ENCODE measurements around the gene MRPL42.
A peak's percentile ranks its signal among the peaks of the same experiment; 100 is the strongest.

Gene MRPL42

DNA sequence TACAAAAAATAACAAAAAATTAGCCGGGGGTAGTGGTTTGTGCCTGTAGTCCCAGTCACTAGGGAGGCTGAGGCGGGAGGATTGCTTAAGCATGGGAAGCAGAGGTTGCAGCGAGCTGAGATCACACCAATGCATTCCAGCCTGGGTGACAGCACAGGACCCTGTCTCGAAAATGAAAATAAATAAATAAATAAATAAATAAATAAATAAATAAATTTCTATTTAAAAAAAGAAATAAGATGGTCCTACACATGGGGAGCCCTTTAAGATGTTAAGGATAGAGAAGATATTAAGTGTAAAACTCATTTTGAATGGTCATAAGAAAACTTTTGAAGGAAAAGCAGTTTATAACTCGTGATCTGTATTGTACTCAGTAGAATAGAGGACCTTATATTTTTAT is 8.2 kb upstream of the MRPL42 start:
- DNase-seq (ENCODE audit: low read depth): no peak
- TF ChIP-seq, protein P1, sequence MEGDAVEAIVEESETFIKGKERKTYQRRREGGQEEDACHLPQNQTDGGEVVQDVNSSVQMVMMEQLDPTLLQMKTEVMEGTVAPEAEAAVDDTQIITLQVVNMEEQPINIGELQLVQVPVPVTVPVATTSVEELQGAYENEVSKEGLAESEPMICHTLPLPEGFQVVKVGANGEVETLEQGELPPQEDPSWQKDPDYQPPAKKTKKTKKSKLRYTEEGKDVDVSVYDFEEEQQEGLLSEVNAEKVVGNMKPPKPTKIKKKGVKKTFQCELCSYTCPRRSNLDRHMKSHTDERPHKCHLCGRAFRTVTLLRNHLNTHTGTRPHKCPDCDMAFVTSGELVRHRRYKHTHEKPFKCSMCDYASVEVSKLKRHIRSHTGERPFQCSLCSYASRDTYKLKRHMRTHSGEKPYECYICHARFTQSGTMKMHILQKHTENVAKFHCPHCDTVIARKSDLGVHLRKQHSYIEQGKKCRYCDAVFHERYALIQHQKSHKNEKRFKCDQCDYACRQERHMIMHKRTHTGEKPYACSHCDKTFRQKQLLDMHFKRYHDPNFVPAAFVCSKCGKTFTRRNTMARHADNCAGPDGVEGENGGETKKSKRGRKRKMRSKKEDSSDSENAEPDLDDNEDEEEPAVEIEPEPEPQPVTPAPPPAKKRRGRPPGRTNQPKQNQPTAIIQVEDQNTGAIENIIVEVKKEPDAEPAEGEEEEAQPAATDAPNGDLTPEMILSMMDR (IDR thresholded peaks at IDR 0.05; ENCODE audit: insufficient read depth, low read depth, low read length, missing control alignments): no peak
- H3K4me3 ChIP-seq (ENCODE audit: low read length): no peak overlapping the region

DNA sequence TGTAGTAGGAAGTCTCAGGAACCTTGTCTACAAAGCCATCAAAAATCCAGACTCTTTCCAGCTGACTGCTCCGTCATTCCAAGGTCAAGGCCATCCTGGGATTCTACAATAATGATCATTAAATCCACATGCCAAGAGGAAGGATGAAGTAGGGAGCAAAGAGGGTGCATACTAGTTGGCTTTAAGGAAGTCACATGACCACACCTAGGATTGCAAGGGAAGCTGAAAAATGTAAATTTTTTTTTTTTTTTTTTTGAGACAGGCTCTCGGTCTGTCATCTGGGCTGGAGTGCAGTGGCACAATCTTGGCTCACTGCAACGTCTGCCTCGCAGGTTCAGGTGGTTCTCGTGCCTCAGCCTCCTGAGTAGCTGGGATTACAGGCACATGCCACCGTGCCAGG is 7.3 kb upstream of the MRPL42 start:
- H3K4me3 ChIP-seq (ENCODE audit: low read length): no peak overlapping the region
- no peak for DNase-seq (ENCODE audit: low read depth)
- TF ChIP-seq, protein P1 (IDR thresholded peaks at IDR 0.05; ENCODE audit: insufficient read depth, low read depth, low read length, missing control alignments): no peak

DNA sequence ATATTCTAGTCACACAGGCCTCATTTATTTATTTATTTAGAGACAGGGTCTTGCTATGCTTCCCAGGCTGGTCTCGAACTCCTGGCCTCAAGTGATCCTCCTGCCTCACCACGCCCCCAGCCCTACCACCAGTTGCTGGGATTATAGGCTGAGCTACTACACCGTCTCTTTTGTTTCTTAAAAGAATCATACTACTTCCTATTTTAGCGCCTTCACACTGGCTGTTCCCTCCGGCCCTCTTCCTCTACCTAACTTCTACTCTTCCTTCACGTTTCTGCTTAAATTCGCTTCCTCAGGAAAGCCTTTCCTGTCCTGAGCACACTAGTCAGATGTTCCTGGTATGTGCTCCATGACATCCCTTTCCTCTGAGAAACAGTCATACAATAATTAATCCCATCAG is 6.4 kb upstream of the MRPL42 start:
- no peak overlapping the region for H3K4me3 ChIP-seq (ENCODE audit: low read length)
- no peak for DNase-seq (ENCODE audit: low read depth)
- TF ChIP-seq, protein P1 (IDR thresholded peaks at IDR 0.05; ENCODE audit: insufficient read depth, low read depth, low read length, missing control alignments): no peak

DNA sequence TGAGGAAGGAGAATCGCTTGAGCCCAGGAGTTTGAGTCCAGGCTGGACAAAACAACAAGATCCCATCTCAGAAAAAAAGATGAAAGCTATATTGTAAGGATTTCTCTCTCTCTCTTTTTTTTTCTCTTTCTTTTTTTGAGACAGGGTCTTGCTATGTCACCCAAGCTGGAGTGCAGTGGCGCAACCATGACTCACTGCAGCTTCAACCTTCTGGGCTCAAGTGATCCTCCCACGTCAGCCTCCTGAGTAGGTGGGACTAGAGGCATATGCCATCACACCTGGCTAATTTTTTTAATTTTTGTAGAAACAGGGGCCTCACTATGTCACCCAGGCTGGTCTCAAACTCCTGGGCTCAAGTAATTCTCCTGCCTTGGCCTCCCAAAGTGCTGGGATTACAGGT is 5.8 kb upstream of the MRPL42 start:
- DNase-seq (ENCODE audit: low read depth): peak; percentile 65
- TF ChIP-seq, protein P1 (IDR thresholded peaks at IDR 0.05; ENCODE audit: insufficient read depth, low read depth, low read length, missing control alignments): no peak
- H3K4me3 ChIP-seq (ENCODE audit: low read length): no peak overlapping the region

DNA sequence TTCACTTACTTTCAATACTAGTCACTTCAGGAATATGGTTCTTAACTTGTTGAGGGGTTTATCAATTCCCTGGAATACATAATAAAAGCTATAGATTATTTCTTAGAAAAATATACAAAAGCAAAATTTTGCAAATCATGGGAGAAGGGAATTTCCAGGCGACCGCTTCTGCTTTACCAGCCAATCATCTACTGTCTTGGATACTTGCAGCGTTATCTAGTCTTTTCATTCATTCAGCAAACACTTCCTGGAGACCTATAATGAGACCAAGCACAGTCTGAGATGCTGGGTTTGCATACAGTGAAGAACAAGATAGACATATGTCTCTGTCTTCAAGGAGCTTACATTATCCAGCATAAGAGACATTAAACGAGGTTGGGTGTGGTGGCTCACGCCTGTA is 1.5 kb upstream of the MRPL42 start:
- no peak for DNase-seq (ENCODE audit: low read depth)
- TF ChIP-seq, protein P1 (IDR thresholded peaks at IDR 0.05; ENCODE audit: insufficient read depth, low read depth, low read length, missing control alignments): no peak

DNA sequence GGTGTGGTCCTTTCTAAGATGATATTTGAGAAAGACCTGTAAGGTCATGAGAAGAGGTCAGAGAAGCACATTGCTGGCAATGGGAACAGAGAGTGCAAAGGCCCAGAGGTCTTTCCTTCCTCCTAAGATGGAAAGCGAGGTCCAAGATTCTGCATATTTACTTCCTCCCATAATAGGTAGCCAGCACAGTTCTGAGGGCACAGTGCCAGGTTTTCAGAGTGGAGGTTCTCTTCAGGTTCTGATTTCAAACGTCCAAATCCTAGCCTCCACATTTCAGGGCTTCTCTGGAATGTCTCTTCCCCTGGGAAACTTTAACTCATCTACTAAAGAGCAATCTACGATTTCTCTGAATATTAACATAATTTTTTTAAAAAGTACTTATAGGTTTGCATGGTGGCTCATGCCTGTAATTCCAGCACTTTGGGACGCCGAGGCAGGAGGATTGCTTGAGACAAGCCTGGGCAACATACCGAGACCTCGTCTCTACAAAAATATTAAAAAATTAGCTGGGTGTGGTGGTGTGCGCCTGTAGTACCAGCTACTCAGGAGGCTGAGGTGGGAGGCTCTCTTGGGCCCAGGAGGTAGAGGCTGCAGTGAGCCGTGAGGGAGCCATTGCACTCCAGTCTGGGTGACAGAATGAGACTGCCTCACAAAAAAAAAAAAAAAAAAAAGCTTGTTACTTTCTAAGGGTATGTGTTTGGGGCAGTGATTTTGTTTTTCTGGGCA is 526 bp upstream of the MRPL42 start:
- TF ChIP-seq, protein P1 (IDR thresholded peaks at IDR 0.05; ENCODE audit: insufficient read depth, low read depth, low read length, missing control alignments): no peak
- peak overlapping the region; percentile 95 for H3K4me3 ChIP-seq (ENCODE audit: low read length)
- no peak for DNase-seq (ENCODE audit: low read depth)

More for the DNA sequence above, 1.5 kb upstream of the MRPL42 start:
- H3K4me3 ChIP-seq (ENCODE audit: low read length): no peak overlapping the region

DNA sequence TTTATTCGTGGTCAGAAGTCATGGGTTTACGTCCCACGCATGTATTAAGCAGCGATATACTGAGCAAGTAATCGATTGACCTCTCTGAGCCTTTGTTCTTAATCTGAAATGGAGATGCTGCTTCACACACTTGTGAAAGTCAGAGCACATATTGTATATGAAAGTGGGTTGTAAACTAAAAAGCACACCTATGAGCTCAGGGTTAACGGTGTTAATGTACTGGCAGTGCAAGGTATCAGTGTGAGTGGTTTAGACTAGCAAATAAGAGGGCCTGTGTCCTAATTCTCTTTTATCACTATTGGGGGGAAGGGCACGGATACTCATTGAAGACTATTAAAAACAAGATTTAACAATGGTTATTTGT is 676 bp downstream of the MRPL42 start:
- TF ChIP-seq, protein P1 (IDR thresholded peaks at IDR 0.05; ENCODE audit: insufficient read depth, low read depth, low read length, missing control alignments): no peak
- peak overlapping the region; percentile 95 for H3K4me3 ChIP-seq (ENCODE audit: low read length)
- DNase-seq (ENCODE audit: low read depth): no peak
